HUES64 (cell line): ENCODE measurements around the gene ANKH.

Experiments used
- H3K27ac ChIP-seq: 2 replicates; pipeline ENCODE4 v1.7.0; 2013; ENCODE audit warnings: low read depth, low read length, inconsistent platforms
- H3K27me3 ChIP-seq: 2 replicates; pipeline ENCODE4 v1.6.1; 2013; ENCODE audit warnings: mild to moderate bottlenecking, low read length; ENCODE audit not compliant: insufficient read depth
- H3K36me3 ChIP-seq: 2 replicates; pipeline ENCODE4 v1.6.1; 2013; ENCODE audit warnings: mild to moderate bottlenecking, low read length; ENCODE audit not compliant: insufficient read depth
- H3K4me1 ChIP-seq: 2 replicates; pipeline ENCODE4 v1.6.1; 2013; ENCODE audit warnings: mild to moderate bottlenecking, low read length, moderate library complexity; ENCODE audit not compliant: insufficient read depth
- H3K4me3 ChIP-seq: 2 replicates; pipeline ENCODE4 v1.5.1; 2013; ENCODE audit warnings: mild to moderate bottlenecking, low read length, moderate library complexity
- H3K9ac ChIP-seq: 2 replicates; pipeline ENCODE4 v1.6.1; 2013; ENCODE audit warnings: mild to moderate bottlenecking, low read depth, low read length
- H3K9me3 ChIP-seq: 2 replicates; pipeline ENCODE4 v1.6.1; 2013; ENCODE audit warnings: low read depth, low read length; ENCODE audit not compliant: insufficient read depth
- WGBS: fragments of 150-250, 120-280 bp; methylation state at CpG from one replicate; pipeline ENCODE4 v1.1.7; 2013; ENCODE audit warnings: missing lambda C conversion rate; 5-methylcytosine and 5-hydroxymethylcytosine counted together

Gene ANKH

DNA sequence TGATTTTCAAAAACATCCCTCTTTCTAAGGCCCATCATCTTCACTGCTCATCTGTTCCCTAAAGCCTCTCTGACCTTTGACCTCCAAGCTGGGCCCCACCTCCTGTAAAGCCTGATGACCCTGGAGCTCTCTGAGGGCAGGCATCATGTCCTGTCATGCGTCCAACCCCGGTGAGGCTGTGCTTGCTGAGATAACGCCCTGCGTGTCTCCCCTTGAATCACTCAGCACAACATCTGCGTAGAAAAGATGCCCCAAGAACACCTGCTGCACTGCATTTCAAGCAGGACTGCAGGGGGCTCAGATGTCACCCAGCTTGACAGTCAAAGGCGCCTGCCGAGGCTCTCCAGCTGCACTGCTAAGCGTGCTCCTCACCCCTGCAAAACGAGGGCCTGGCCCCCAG is 129.1 kb downstream of the ANKH start:
- 94% methylated on average over 9 of the region's 9 CpGs for WGBS

DNA sequence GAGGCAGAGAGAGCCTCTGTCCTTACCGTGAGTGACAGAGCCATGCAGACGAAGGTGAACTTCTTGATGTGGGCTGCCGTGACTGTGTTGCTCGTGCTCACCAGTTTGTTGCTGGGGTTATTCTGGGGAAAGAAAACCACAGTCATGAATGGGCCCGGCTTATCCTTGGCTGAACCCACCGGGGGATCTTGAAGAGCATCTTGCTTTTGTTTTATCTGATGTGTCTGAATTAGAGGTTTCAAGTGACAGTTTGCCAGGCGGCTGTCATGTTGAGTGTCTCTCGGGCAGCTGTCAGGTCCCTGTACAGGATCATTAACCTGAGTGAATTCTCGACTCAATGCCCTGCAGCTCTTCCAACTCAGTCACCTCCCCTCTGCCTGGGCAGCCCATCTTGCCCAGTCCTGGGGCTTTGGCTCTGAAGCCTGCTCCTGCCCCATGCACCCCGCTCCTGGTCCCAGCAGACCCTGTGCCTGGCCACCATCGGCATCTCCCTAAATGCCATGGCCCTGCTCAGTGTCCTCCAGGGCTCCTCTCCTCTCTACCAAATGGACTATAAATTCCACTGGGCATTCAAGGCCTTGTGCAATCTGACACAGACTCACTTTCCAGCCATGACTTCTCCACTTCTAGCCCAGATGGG is 129.7 kb downstream of the ANKH start:
- Histone ChIP-seq H3K36me3 (no peaks in the 10 kb centered on the region), H3K27ac (no peak overlapping the region)
- 81% methylated on average over 11 of the region's 11 CpGs for WGBS

More for the DNA sequence above, 129.1 kb downstream of the ANKH start:
- no peak overlapping the region for H3K4me3 ChIP-seq
- H3K27me3 ChIP-seq = no peaks in the 10 kb centered on the region
- no peak overlapping the region for H3K9ac ChIP-seq
- no peaks in the 10 kb centered on the region for H3K9me3 ChIP-seq
- H3K4me1 ChIP-seq = peaks cover 25% of the 10 kb centered on the region
- H3K36me3 ChIP-seq = no peaks in the 10 kb centered on the region
- H3K27ac ChIP-seq = no peak overlapping the region

DNA sequence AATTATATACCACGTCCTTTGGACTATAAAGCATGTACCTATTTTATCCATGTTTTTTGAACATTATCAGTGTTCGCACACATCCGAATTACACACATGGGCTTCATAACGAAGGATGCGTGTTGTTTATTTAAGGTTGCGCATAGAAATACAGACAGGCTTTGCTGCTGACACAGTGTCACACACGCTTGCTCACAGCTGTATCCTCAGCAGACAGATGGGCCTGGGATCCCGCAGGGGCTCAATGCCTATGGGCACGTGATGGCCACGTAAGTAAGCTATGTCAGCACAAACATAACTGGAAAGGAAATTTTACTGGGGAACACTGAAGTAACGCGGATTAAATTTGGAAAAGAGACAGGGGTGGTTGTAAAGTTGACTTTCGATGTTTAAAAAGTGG is 130.4 kb downstream of the ANKH start:
- Histone ChIP-seq H3K4me1 (peaks cover 25% of the 10 kb centered on the region), H3K27ac (no peak overlapping the region), H3K36me3 (no peaks in the 10 kb centered on the region), H3K9ac (no peak overlapping the region), H3K4me3 (no peak overlapping the region), H3K9me3 (no peaks in the 10 kb centered on the region), H3K27me3 (no peaks in the 10 kb centered on the region)
- WGBS = 93% methylated on average over 13 of the region's 13 CpGs

More for the DNA sequence above, 129.7 kb downstream of the ANKH start:
- no peaks in the 10 kb centered on the region for H3K9me3 ChIP-seq
- no peak overlapping the region for H3K9ac ChIP-seq
- no peak overlapping the region for H3K4me3 ChIP-seq
- no peaks in the 10 kb centered on the region for H3K27me3 ChIP-seq
- H3K4me1 ChIP-seq = peaks cover 25% of the 10 kb centered on the region

DNA sequence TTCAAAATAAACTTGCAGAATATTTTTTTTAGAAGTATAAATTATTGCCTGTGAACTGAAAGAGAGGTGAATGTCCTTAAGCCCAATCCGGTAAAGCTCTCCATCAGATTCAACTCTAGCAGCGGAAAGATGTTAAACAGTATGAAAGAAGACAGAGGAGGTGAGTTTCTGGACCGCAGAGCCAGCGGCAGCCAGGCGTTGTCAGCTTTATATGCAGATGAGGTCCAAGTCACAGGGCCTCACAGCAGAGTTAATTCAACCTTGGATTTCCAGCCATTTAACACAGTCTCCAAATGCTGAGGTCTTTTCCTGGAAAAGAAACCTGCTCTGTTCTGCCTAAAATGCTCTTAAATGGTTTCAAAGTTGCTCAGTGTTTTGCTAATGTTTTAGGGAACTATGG is 131.6 kb downstream of the ANKH start:
- no peaks in the 10 kb centered on the region for H3K27me3 ChIP-seq
- peaks cover 25% of the 10 kb centered on the region for H3K4me1 ChIP-seq
- H3K9ac ChIP-seq = no peak overlapping the region; the same call in 1 of the 2 replicates
- WGBS = 79% methylated on average over 5 of the region's 5 CpGs
- no peaks in the 10 kb centered on the region for H3K36me3 ChIP-seq
- no peaks in the 10 kb centered on the region for H3K9me3 ChIP-seq
- no peak overlapping the region for H3K27ac ChIP-seq
- no peak overlapping the region for H3K4me3 ChIP-seq

DNA sequence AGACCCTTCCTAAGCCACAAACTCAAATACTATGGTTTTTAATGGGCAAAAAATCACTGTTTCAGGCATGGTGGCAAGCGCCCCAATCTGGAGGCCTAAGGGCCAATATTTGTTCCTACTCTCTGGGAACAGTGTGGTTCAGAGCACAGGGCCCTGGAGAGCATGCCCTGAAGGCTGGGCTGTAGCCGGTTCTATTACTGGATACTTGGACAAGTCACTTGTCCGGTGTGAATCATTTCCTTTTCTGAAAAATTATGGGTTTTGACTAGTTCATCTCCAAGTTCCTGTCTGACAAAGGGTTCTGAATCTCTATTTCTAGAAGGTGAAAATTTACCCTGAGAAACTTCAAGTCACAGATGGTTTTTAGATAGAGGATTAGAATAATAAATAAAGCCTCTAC is 132.0 kb downstream of the ANKH start:
- no peaks in the 10 kb centered on the region for H3K27me3 ChIP-seq
- H3K4me3 ChIP-seq = no peak overlapping the region
- H3K27ac ChIP-seq = no peak overlapping the region
- no peak overlapping the region for H3K9ac ChIP-seq
- H3K9me3 ChIP-seq = no peaks in the 10 kb centered on the region
- H3K4me1 ChIP-seq = peaks cover 25% of the 10 kb centered on the region
- WGBS = 95% methylated on average over 3 of the region's 3 CpGs
- H3K36me3 ChIP-seq = no peaks in the 10 kb centered on the region

DNA sequence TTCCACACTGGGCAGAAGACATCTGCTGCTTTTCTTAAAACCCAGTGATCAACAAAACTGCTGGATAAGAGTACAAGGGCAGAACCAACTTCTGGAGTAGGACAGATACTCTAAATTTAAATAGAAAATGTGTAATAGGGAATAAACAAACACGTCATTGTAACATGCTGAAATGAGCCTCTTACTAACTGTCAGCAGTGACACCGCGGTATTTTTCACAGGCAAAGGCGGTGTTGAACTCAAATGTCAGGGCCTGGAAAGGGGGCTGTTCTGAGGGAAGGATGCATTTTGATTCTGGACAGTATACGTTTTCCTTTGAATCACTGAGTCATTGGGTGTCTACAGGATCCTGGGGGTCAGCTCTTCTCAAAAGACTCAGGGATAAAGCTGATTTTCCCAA is 133.5 kb downstream of the ANKH start:
- Histone ChIP-seq H3K9ac (no peak overlapping the region), H3K4me1 (peaks cover 25% of the 10 kb centered on the region), H3K27me3 (no peaks in the 10 kb centered on the region), H3K36me3 (no peaks in the 10 kb centered on the region), H3K4me3 (no peak overlapping the region), H3K27ac (no peak overlapping the region), H3K9me3 (no peaks in the 10 kb centered on the region)
- WGBS = 97% methylated on average over 5 of the region's 5 CpGs

DNA sequence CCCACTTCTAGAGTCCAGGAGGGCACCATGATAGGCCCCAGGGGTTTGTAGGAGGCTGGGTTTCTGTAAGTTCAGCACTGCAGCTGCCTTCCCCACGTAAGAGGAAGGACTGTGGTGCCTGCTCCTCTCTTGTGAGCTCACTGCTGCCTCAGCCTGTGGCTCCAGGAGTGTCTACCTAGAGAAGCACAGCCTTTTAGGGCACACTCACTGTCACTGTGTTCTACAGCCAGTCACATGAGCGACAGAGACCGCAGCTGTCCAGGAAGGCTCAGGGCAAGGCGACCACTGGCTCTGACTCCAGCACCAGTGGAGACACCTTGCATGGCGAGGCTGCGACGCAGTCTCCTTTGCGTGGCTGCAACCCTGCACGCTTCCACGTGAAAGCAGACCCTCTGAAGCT is 134.3 kb downstream of the ANKH start:
- no peaks in the 10 kb centered on the region for H3K9me3 ChIP-seq
- no peak overlapping the region for H3K9ac ChIP-seq
- H3K27me3 ChIP-seq = no peaks in the 10 kb centered on the region
- no peak overlapping the region for H3K27ac ChIP-seq
- H3K4me3 ChIP-seq = no peak overlapping the region
- H3K4me1 ChIP-seq = peaks cover 22% of the 10 kb centered on the region
- no peaks in the 10 kb centered on the region for H3K36me3 ChIP-seq
- 92% methylated on average over 10 of the region's 10 CpGs for WGBS

DNA sequence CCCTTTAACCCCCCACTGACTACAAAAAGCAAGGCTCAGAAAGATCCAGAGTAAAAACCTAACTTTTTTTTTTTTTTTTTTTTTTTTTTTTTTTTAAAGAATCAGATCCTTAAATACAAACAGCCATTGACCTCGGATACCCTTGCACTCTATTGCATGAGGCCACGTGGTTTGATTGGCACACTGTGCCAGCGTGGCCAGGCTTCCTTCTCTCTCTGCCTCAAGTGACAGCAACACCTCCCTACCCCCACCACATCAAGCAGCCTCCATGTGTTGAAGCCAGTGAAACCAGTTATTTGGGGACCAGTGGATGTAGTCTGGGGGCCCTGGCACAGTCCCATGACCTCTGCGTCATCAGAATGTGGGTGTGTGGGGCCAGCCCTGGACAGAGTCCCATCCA is 135.6 kb downstream of the ANKH start:
- no peak overlapping the region for H3K9ac ChIP-seq
- H3K4me1 ChIP-seq = peaks cover 10% of the 10 kb centered on the region
- H3K27me3 ChIP-seq = no peaks in the 10 kb centered on the region
- 95% methylated on average over 4 of the region's 4 CpGs for WGBS
- no peaks in the 10 kb centered on the region for H3K36me3 ChIP-seq
- H3K27ac ChIP-seq = no peak overlapping the region
- H3K4me3 ChIP-seq = no peak overlapping the region
- no peaks in the 10 kb centered on the region for H3K9me3 ChIP-seq

DNA sequence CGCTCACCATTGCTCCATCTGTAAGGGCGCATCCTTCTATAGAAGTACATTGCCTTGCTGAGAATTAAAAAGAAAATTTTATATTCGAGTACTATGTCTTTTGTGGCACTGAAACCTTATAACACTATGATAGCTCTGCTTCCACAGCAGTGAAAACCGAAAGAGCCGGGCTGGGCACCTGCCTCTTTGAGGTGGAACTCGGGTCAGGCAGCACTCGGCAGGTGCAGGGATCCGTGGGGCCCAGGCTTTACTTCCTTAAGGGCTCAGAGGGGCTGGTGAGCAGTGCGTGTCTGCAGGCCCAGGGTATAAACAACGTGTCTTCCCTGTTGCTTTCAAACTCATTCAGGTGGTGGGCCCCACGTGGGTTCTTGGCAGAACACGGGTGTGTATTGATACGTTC is 137.2 kb downstream of the ANKH start:
- Histone ChIP-seq H3K36me3 (no peaks in the 10 kb centered on the region), H3K4me1 (peaks cover 2% of the 10 kb centered on the region; the same call in 1 of the 2 replicates), H3K27me3 (no peaks in the 10 kb centered on the region), H3K9me3 (no peaks in the 10 kb centered on the region), H3K27ac (no peak overlapping the region), H3K4me3 (no peak overlapping the region), H3K9ac (no peak overlapping the region)
- 89% methylated on average over 12 of the region's 13 CpGs for WGBS

DNA sequence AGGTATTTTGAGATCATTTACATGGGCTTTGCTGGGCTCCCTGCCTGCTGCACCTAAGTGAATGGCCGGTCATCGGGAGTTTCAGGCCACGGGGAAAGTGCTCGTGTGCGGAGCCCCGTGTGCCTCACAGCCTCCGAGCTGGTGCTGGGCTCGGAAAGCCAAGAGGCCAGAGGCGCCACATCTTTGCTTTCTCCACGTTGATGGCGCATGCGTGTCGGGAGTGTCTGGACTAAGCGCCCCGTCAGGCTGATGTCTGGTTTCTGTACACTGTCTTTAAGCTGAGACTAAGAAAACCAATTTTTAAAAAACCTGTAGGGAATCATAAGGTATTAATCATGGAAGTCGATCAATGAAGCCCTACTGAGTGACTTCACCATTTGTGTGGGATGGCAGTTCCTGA is 137.9 kb downstream of the ANKH start:
- Histone ChIP-seq H3K36me3 (no peaks in the 10 kb centered on the region), H3K9ac (no peak overlapping the region), H3K4me1 (peaks cover 6% of the 10 kb centered on the region), H3K9me3 (no peaks in the 10 kb centered on the region), H3K27me3 (no peaks in the 10 kb centered on the region), H3K27ac (no peak overlapping the region), H3K4me3 (no peak overlapping the region)
- WGBS = 96% methylated on average over 16 of the region's 16 CpGs

DNA sequence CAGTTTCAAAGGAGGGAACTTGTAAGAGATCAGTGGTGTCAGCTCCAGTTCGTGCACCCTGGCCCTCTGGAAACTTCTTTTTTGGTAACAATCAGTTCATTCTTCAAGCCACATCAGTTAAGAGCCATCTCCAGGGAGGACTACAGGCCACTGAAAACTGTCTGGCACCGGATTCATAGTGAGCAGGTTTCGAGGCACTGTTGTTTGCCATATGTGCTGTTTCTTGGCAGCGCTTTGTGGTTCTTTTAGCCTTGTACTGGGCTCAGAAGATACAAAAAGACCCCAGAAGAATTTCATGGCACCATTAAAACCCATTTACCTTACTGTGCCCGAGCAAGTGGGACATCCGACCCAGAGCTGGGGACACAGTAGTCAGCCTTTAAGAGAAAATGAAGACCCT is 138.6 kb downstream of the ANKH start:
- 95% methylated on average over 6 of the region's 6 CpGs for WGBS
- Histone ChIP-seq H3K9ac (no peak overlapping the region), H3K4me1 (peaks cover 12% of the 10 kb centered on the region), H3K27ac (no peak overlapping the region), H3K36me3 (no peaks in the 10 kb centered on the region), H3K9me3 (no peaks in the 10 kb centered on the region), H3K4me3 (no peak overlapping the region), H3K27me3 (no peaks in the 10 kb centered on the region)

DNA sequence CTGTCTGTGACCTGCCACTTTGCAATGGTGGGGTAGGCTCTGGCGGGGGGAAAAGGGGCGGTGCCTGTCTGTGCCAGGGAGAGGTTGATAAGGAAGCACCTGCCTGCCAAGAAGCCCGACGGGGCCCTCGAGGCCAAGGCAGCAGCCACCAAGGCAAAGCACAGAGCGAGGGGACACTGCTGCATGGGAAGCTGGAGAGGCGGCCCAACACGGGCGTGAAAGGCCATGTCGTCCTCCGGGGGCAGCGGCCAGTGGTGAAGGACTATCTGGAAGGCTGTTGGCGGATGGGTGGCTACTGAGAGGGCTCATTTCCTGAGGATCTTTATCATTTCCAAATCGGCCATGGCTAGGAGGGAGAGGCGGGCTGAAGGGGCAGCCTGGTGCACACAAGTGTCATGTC is 140.7 kb downstream of the ANKH start:
- Histone ChIP-seq H3K4me3 (no peak overlapping the region), H3K27ac (no peak overlapping the region), H3K27me3 (no peaks in the 10 kb centered on the region), H3K36me3 (no peaks in the 10 kb centered on the region), H3K9ac (no peak overlapping the region), H3K9me3 (no peaks in the 10 kb centered on the region), H3K4me1 (peaks cover 21% of the 10 kb centered on the region)
- 94% methylated on average over 15 of the region's 15 CpGs for WGBS
